Tibial nerve (tissue), 3 donors: ENCODE results near the gene ARHGAP15.

ENCODE experiments used
- CTCF ChIP-seq, 5 experiments: fragments of 200-600 bp in 3 of 5; fragments of 450-650 bp in 2 of 5; sonication (generic) in 3 of 5; IDR thresholded peaks; one replicate each; pipeline ENCODE4 v1.5.1; 2016 to 2019; ENCODE audit warnings: antibody characterized with exemption in 5 of 5, mild to moderate bottlenecking in 3 of 5, moderate library complexity in 2 of 5
- POLR2A ChIP-seq, 2 donors: fragments of 450-650 bp; IDR thresholded peaks; one replicate each; pipeline ENCODE4 v1.6.1; 2017; ENCODE audit warnings: antibody characterized with exemption in 2 of 2, mild to moderate bottlenecking in 2 of 2, moderate library complexity in 2 of 2

- TF ChIP-seq POLR2A (IDR thresholded peaks at IDR 0.05) = no peak
- peak in 4 of 5 experiments; percentile 25 to 47 (median 40) for TF ChIP-seq CTCF (IDR thresholded peaks at IDR 0.05)
Observed at GRCh38 chr2:143582046-143582747, 453.0 kb downstream of the ARHGAP15 start.
